Stimulated activated CD8-positive, alpha-beta memory T cell treated with anti-CD3 and anti-CD28 coated beads, Interleukin-7, amount 100 ng/mL, for 4 hours (primary cell): Measurements from ENCODE around the gene NEK4.
"Not testable (repeated sequence)": the region's sequence is repeated elsewhere in the genome, so short reads cannot be mapped to it uniquely, and the experiment has no call there.

Source experiments
- DNase-seq, 2 donors: peaks; one replicate each; pipeline ENCODE4 v3.0.0-alpha.2; 2020; ENCODE audit warnings: low read depth in 2 of 2

Gene NEK4

GRCh38 chr3:52696830-52697631 lies 73.7 kb downstream of the NEK4 start:
- DNase-seq, result no peak

- DNase-seq, result no peak
Measured at GRCh38 chr3:52695798-52696671, 74.7 kb downstream of the NEK4 start.

GRCh38 chr3:52694528-52695189 lies 76.1 kb downstream of the NEK4 start:
- DNase-seq, result no peak

GRCh38 chr3:52693071-52693470 lies 77.7 kb downstream of the NEK4 start:
- no peak for DNase-seq

DNA sequence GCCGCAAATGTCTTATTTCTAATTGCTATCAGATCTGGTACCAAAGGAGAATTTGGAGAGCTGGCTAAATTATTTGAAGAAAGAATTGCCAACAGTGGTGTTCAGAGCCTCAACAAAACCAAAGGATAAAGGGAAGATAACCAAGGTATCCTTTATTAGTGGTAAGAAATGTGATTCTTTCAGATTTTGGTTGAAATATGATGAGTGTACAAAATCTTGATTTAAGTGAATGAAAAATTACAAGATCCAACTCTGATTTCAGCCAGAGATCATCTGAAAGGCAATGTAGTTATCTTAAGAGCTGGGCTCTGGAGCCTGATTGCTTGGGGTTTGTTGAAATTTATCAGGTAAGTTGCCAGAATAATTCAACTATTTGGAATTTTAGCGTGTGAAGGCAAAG lies 80.2 kb downstream of the NEK4 start:
- no peak for DNase-seq

DNA sequence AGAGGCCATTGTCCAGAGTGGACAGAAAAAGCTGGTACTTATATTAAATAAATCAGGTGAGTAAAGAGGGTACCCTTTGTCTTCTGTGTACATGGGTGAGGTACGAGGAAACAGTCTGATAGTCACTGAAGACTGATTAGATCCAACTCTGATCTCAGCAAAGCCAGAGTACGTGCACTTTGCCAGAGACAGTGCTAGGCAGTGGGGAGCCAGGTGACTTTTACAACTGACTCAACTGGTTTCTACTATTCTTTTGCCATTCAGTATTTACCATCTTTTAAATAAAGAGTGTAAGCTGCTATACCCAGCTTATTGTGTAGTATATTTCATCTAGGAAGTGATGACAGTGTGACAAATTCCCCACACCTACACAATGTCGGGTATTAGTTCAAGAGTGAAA lies 81.6 kb downstream of the NEK4 start:
- DNase-seq, result no peak

GRCh38 chr3:52688266-52688665 lies 82.5 kb downstream of the NEK4 start:
- DNase-seq, result no peak

GRCh38 chr3:52685709-52686691 lies 84.7 kb downstream of the NEK4 start, which contains the start of the genes GNL3 and PBRM1:
TSS of gene GNL3 (plus strand) at chr3:52686032. CDS start at chr3:52686093, 61 bp downstream.
TSS of gene PBRM1 (minus strand) at chr3:52685913.
- peak; percentile 81 to 90 for DNase-seq

GRCh38 chr3:52685285-52685708 lies 85.4 kb downstream of the NEK4 start:
- DNase-seq, result peak; percentile 46 to 71

DNA sequence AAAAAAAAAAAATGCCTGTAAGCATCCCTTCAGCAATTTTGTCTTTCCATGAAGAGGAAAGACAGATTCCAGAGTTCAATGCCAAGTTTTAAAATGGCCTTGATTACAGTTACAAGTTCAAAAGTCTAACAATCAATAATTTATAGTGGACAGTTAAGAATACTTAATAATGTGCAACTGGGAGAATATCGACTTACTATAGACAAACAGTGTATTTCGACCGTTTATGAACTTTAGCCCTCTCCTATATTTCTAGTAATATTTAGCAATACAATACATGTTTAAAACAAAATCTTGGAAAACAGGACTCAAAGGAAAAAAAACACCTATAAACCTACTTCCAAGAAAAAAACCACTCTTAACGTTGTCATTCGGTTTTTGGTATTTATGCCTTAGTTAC lies 86.6 kb downstream of the NEK4 start:
- no peak for DNase-seq

- no peak for DNase-seq
Measured at GRCh38 chr3:52683611-52684010, 87.1 kb downstream of the NEK4 start.

DNA sequence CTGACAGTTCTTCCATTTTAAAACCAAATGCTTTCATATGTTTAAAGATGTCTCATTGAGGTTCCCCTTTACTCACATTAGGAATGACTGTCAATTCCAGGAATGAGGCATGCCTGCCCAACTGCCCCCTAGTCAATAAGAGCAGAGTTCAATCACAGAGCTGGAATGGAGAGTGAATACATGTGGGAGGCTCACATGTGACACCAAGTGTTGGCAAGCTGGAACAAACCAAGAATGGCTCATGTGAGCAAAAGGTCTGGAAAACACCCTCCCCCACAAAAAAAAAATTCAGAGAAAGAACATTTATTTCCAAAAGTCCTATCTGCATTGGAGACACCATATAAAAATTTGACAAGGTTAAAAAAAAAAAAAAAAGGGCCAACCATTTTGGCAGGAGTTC lies 88.7 kb downstream of the NEK4 start:
- DNase-seq, result no peak

- DNase-seq, result no peak
Measured at GRCh38 chr3:52681596-52681995, 89.1 kb downstream of the NEK4 start.

DNA sequence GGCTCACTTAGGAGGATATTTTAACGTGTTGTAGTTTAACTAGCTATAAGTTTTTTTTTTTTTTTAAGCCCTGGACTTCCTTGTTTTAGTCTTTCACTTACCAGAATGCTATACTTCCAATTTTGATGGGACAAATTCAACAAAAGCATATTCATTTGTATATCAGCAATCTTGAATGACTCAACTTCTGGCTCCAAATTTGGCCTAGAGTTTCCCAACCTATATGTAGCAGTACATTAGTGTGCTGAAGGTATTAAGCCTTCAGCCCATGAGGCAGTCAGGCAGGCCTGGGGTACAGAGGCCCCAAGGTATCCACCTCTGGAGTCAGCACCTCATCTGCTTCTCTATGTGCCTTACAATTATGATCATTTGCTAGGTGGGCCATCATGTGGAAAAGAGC lies 90.9 kb downstream of the NEK4 start:
- DNase-seq, result no peak

- DNase-seq, result no peak
Measured at GRCh38 chr3:52679199-52679538, 91.6 kb downstream of the NEK4 start.

- no peak for DNase-seq
Measured at GRCh38 chr3:52678265-52679198, 92.2 kb downstream of the NEK4 start.

DNA sequence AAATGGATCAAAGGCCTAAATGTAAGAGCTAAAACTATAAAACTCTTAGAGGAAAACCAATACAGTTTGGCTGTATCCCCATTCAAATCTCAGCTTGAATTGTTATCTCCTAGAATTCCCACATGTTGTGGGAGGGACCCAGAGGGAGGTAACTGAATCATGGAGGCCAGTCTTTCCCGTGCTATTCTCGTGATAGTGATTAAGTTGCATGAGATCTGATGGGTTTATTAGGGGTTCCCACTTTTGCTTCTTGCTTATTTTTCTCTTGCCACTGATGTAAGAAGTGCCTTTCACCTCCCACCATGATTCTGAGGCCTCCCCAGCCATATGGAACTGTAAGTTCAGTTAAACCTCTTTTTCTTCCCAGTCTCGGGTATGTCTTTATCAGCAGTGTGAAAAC lies 94.5 kb downstream of the NEK4 start:
- not testable (repeated sequence) for DNase-seq

- no peak for DNase-seq
Measured at GRCh38 chr3:52671676-52672075, 99.1 kb downstream of the NEK4 start.

- DNase-seq, result no peak
Measured at GRCh38 chr3:52670621-52671521, 99.9 kb downstream of the NEK4 start.
